C4-2B (cell line): ENCODE measurements around the gene DCLK1.

Source experiments
- H3K27ac ChIP-seq: fragments of 450-650 bp; 2 replicates; pipeline ENCODE4 v1.5.1; 2017
- CTCF ChIP-seq: fragments of 450-650 bp; conservative IDR thresholded peaks from 2 replicates; pipeline ENCODE4 v1.5.1; 2017; ENCODE audit warnings: mild to moderate bottlenecking
- ZFX ChIP-seq: fragments of 450-650 bp; IDR thresholded peaks from 2 replicates; pipeline ENCODE4 v1.6.1; 2017

Gene DCLK1

DNA sequence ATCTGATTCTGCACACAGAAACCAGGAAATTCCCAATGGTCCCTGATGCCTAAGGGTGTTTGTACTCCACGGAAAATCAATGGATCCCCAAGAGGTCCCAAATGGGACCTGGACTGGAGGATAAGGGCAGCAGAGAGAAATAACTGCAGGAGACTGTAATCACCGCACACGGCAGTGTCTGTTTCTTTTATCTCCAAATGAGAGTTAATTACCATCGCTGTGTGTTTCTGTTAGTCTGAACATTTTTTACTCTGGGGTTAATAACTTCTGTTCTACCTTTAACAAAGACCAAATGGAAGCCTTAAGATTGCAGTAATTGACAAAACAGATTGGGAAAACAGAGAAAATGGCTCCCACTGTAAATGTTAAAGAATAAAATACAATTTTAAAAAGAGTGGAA is 320.9 kb downstream of the DCLK1 start:
- TF ChIP-seq ZFX = no peak
- no peak for TF ChIP-seq CTCF
- H3K27ac ChIP-seq = no peak overlapping the region

DNA sequence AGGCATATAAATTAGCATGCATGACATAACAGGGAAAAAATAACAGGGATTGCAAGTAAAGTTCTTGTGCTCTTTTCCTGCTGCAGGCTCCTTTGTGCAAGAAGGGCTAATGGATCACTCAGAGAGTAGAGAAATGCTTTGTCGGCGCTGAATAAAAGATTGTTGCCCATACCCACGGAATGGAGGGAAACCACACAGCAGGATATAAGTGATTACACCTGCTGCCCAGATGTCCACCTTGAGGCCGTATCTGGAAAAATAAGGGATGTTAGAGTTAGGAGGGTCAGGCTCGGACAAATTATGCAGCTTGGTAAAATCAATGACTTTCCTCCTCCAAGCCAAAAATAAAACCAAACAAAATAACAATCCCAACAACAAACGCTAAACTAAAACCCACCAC is 322.3 kb downstream of the DCLK1 start:
- H3K27ac ChIP-seq = no peak overlapping the region
- no peak for TF ChIP-seq ZFX

- TF ChIP-seq CTCF = no peak
- no peak for TF ChIP-seq ZFX
- H3K27ac ChIP-seq = no peak overlapping the region
These were observed 326.3 kb downstream of the DCLK1 start for GRCh38 chr13:35804901-35805300.

DNA sequence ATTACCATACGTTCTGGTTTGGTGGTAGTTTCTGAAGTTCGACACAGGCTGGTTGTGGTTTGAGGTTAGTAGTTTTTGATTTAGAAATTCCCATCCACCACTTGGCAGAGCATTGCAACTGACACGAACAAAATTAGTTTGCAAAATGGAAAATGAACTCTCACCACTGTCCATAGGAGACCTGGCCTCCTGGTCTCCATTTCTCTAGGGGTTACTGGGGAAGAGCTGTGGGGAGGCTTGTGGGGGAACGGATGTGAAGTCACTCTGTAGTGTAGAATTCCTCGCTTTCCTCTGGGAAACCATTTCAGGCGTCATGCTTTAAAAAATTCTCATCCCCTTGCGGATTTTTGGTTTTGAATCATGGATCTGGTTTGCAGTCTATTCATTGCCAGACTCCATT is 333.2 kb downstream of the DCLK1 start:
- H3K27ac ChIP-seq = no peak overlapping the region
- TF ChIP-seq ZFX (no peak), CTCF (no peak)

DNA sequence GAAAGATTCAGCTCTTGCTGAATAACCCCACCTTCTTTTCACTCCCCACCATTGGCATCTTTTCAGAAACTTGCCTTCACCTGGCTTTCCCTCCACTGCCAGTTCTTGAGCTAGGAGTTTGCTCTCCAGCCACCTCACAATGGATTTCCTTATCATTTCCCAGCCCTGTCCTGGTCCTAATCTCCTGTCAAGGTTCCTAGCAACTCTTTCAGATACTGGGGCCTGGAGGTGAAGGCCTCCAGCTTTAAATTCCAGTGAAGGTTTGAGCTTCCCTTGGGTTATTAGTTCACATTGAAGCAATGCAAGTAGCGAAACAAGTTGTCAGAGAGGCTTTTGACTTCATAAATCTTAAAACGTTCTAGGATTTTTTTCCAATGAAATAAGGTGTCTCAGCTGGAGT is 333.9 kb downstream of the DCLK1 start:
- H3K27ac ChIP-seq = no peak overlapping the region
- TF ChIP-seq CTCF (no peak), ZFX (no peak)

GRCh38 chr13:35796623-35797022 is 334.6 kb downstream of the DCLK1 start:
- H3K27ac ChIP-seq = no peak overlapping the region
- TF ChIP-seq CTCF (no peak), ZFX (no peak)

GRCh38 chr13:35794734-35795389 is 336.3 kb downstream of the DCLK1 start:
- no peak overlapping the region for H3K27ac ChIP-seq
- TF ChIP-seq ZFX = no peak
- TF ChIP-seq CTCF = no peak

DNA sequence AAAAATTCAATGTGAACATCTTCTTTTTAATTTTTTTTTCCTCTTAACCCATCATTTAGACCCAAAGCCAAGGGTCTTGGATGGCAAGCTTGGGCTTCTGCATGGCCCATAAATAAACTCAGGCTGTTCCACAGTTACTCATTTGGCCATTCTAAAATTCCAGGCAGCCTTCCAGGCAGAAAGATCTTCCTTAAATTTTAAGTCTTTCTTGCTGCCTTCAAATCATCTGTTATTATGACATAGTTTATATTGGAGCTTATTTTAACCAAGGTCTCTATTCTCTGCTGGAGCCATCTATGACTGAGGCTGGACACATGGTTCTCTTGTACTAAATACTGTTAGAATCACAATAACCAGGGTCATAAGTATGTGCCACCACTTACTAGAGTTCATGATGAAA is 337.4 kb downstream of the DCLK1 start:
- no peak overlapping the region for H3K27ac ChIP-seq
- TF ChIP-seq CTCF = no peak
- TF ChIP-seq ZFX = no peak
